CD4-positive, alpha-beta T cell (primary cell): Measurements from ENCODE around the gene NUDT14. TPM values are rescaled to one million over a fixed set of nuclear protein-coding genes. Genes with fewer than 3 reads are reported as not detected.

Source experiments
- ATAC-seq: fragments of 200-7000 bp; cut with Tn5 transposase; one replicate; pipeline ENCODE4 v1.10.0; 2022; ENCODE audit warnings: mild to moderate bottlenecking; ENCODE audit not compliant: poor library complexity
- CTCF ChIA-PET: fragments of 350-600 bp; sonication (Branson Sonifier 250); formaldehyde crosslinking; loops from one replicate; lab custom pipeline; 2021; ENCODE audit warnings: antibody characterized with exemption, inconsistent platforms; lab: Charles Lee
- POLR2A ChIA-PET: fragments of 350-600 bp; sonication (Branson Sonifier 250); formaldehyde crosslinking; loops from one replicate; lab custom pipeline; 2021; ENCODE audit warnings: antibody characterized with exemption, inconsistent platforms; lab: Charles Lee
- DNase-seq, 14 experiments: peaks; one replicate each; pipeline ENCODE4 v3.0.0-alpha.2; 2013 to 2020; ENCODE audit warnings: mixed read lengths in 2 of 14
- H3K27ac ChIP-seq, 2 donors: one replicate each; pipeline versions ENCODE4 v1.5.1 to v1.7.0; 2013; ENCODE audit warnings: low read length in 2 of 2, low read depth in 1 of 2, mild to moderate bottlenecking in 1 of 2
- H3K27me3 ChIP-seq, 2 experiments: 1 replicate in 1 of 2; 2 replicates in 1 of 2; pipeline versions ENCODE4 v1.6.1 to v1.7.0; 2013; ENCODE audit warnings: low read length in 2 of 2, control low read depth in 1 of 2, mild to moderate bottlenecking in 1 of 2, moderate library complexity in 1 of 2; ENCODE audit not compliant: insufficient read depth in 2 of 2, control insufficient read depth in 1 of 2
- H3K36me3 ChIP-seq: one replicate; pipeline ENCODE4 v1.6.1; 2013; ENCODE audit warnings: low read length, control low read depth; ENCODE audit not compliant: insufficient read depth
- H3K4me1 ChIP-seq: one replicate; pipeline ENCODE4 v1.6.1; 2013; ENCODE audit warnings: low read length, control low read depth; ENCODE audit not compliant: insufficient read depth
- H3K4me3 ChIP-seq: one replicate; pipeline ENCODE4 v1.5.1; 2013; ENCODE audit warnings: mild to moderate bottlenecking, low read length, moderate library complexity
- H3K9me3 ChIP-seq, 2 experiments: 1 replicate in 1 of 2; 2 replicates in 1 of 2; pipeline versions ENCODE4 v1.6.1 to v1.7.0; 2013; ENCODE audit warnings: low read length in 2 of 2, mild to moderate bottlenecking in 2 of 2, control low read depth in 1 of 2, moderate library complexity in 1 of 2; ENCODE audit not compliant: control insufficient read depth in 1 of 2, insufficient read depth in 1 of 2
- H3K27ac Mint-ChIP-seq: one replicate; pipeline ENCODE4 v1.8.0; 2020; ENCODE audit warnings: mixed read lengths
- H3K27me3 Mint-ChIP-seq: one replicate; pipeline ENCODE4 v1.8.0; 2021; ENCODE audit warnings: mixed read lengths
- H3K36me3 Mint-ChIP-seq: one replicate; pipeline ENCODE4 v1.8.0; 2021; ENCODE audit warnings: low read depth, mixed read lengths
- H3K4me1 Mint-ChIP-seq: one replicate; pipeline ENCODE4 v1.8.0; 2021; ENCODE audit warnings: low read depth, mixed read lengths
- H3K4me3 Mint-ChIP-seq: one replicate; pipeline ENCODE4 v1.8.0; 2020; ENCODE audit warnings: mild to moderate bottlenecking, mixed read lengths
- H3K9me3 Mint-ChIP-seq: one replicate; pipeline ENCODE4 v1.8.0; 2020; ENCODE audit warnings: mixed read lengths
- intact Hi-C, 2 experiments: fragments of 100-400 bp; cut with DNase I in 1 of 2; cut with micrococcal nuclease in 1 of 2; formaldehyde crosslinking; loops; one replicate each; pipeline versions ENCODE4 v1.15.1 to v1.9.0; 2023 to 2025; cut with DNase I, micrococcal nuclease
- microRNA-seq: library from miRNA; unstranded; fragments of <30 nt; microRNA quantifications from one replicate; pipeline ENCODE4 v1.2.0, GENCODE V29; 2021; ENCODE audit warnings: borderline microRNAs expressed, borderline replicate concordance
- total RNA-seq, 174 experiments: library from RNA in 2 of 174; stranded (reverse) in 2 of 174; gene quantifications; one replicate each; pipeline ENCODE4 v1.2.3 and lab custom pipeline; 2021 to 2026
- TF ChIP-seq, protein P1 (sequence below): fragments of 200-600 bp; IDR thresholded peaks from one replicate; pipeline ENCODE4 v1.8.0; 2022; ENCODE audit warnings: antibody characterized with exemption, mild to moderate bottlenecking

NUDT14 gene
- total RNA-seq, 2 experiments from 2014 or later: 9.0 to 9.2 TPM

DNA sequence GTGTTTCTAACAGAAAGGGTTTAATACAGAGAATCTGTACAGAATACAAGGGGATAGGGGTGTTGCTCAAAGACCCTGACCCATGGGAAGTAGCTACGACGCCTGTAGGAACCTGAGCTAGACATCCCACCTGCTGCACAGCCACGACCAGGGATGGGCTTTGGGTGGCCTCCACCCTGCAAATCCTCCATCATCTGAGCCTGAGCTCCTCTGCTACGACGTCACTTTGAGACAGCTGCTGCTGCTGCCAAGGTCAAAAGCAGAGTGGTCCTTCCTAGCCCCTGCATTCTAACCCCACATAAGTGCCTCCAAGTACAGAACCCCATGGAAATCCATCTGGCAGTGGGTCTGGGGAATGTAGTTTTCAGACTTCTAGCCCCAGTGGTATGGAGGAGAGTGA is 56.3 kb downstream of the NUDT14 start:
- Mint-ChIP-seq H3K9me3 (peaks cover 4% of the 10 kb centered on the region), H3K4me3 (no peak overlapping the region), H3K27me3 (peaks cover 51% of the 10 kb centered on the region), H3K4me1 (peaks cover 7% of the 10 kb centered on the region), H3K36me3 (no peaks in the 10 kb centered on the region), H3K27ac (no peak overlapping the region)
- TF ChIP-seq, protein P1, sequence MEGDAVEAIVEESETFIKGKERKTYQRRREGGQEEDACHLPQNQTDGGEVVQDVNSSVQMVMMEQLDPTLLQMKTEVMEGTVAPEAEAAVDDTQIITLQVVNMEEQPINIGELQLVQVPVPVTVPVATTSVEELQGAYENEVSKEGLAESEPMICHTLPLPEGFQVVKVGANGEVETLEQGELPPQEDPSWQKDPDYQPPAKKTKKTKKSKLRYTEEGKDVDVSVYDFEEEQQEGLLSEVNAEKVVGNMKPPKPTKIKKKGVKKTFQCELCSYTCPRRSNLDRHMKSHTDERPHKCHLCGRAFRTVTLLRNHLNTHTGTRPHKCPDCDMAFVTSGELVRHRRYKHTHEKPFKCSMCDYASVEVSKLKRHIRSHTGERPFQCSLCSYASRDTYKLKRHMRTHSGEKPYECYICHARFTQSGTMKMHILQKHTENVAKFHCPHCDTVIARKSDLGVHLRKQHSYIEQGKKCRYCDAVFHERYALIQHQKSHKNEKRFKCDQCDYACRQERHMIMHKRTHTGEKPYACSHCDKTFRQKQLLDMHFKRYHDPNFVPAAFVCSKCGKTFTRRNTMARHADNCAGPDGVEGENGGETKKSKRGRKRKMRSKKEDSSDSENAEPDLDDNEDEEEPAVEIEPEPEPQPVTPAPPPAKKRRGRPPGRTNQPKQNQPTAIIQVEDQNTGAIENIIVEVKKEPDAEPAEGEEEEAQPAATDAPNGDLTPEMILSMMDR: no peak
- no peaks in the 10 kb centered on the region for H3K36me3 ChIP-seq
- H3K27me3 ChIP-seq: peaks cover 0 to 6% of the 10 kb centered on the region in 2 experiments
- CTCF ChIA-PET: no interaction called here
- DNase-seq (no peak), ATAC-seq (no peak)
- intact Hi-C loops: no loop called here
- no peak overlapping the region for H3K27ac ChIP-seq
- H3K4me1 ChIP-seq: peaks cover 9% of the 10 kb centered on the region
- H3K4me3 ChIP-seq: no peak overlapping the region
- peaks cover 0 to 15% of the 10 kb centered on the region in 2 experiments for H3K9me3 ChIP-seq
- POLR2A ChIA-PET: no interaction called here

DNA sequence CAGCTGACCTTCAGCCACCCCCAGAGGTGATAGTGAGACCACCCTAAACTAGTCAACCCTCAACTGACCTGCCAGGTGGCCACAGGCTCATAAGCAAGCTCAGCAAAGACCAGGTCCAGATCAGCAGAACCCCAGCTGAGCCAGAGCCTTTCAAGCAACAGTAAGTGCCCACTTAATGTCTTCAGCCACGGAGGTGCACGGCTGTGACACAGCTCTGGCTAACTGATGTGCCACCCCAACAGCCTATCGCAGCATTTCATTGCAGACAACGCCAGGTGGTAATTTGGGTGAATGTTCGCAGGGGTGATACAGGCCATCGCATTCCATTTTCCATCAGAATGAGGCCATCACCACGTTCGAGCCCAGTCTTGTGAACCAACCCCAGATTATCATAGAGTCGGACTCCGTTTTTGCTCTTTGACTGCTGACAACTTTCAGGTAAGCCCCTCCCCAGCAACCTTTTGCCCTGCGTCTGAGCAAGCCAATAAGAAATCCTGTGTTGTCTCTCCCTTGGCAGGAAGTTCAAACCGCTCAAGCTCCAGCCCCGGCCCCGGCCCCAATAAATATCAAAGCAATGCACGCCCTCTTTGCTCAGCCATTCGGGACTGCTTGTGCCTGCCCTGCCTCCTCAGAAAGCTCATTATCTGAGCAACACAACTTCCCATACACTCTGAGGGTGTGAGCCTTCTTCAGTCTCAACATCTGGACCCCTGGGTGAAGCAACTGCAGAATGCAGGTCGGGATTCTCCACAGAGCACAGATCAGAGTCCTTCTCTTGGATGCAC is 56.9 kb downstream of the NUDT14 start:
- peaks cover 0 to 15% of the 10 kb centered on the region in 2 experiments for H3K9me3 ChIP-seq
- peaks cover 4% of the 10 kb centered on the region for H3K9me3 Mint-ChIP-seq
- no peaks in the 10 kb centered on the region for H3K36me3 ChIP-seq
- no peak overlapping the region for H3K4me3 ChIP-seq
- H3K4me3 Mint-ChIP-seq: no peak overlapping the region
- no peak overlapping the region for H3K27ac Mint-ChIP-seq
- ChIA-PET CTCF (no interaction called here), POLR2A (no interaction called here)
- peaks cover 9% of the 10 kb centered on the region for H3K4me1 ChIP-seq
- DNase-seq: no peak
- peaks cover 0 to 6% of the 10 kb centered on the region in 2 experiments for H3K27me3 ChIP-seq
- H3K27ac ChIP-seq: no peak overlapping the region
- peaks cover 7% of the 10 kb centered on the region for H3K4me1 Mint-ChIP-seq
- ATAC-seq: no peak
- TF ChIP-seq, protein P1: no peak
- H3K36me3 Mint-ChIP-seq: no peaks in the 10 kb centered on the region
- peaks cover 46% of the 10 kb centered on the region for H3K27me3 Mint-ChIP-seq
- intact Hi-C loops: no loop called here

DNA sequence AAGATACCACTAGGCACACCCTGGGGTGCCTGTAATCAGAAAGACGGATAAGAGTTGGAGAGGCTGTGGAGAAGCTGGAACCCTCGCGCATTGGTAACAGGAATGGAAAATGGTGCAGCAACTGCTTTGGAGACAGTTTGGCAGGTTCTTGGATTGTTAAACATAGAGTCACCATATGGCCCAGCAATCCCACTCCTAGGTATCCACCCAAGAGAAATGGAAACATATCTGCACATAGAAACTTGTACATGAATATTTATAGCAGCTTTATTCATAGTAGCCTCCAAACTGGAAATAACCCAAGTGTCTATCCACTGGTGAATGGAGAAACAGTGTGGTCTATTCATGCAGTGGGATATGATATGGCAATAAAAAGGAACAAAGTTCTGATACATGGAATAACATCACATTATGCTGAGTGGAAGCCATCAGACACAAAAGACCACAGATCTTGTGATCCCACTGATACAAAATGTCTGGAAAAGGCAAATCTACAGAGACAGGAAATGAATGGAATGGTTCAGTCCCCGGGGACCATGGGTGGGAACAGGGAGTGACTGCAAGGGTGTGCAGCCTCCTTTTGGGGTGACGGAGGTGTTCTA is 57.9 kb downstream of the NUDT14 start:
- no peak overlapping the region for H3K4me3 Mint-ChIP-seq
- peaks cover 0 to 15% of the 10 kb centered on the region in 2 experiments for H3K9me3 ChIP-seq
- H3K27ac Mint-ChIP-seq: no peak overlapping the region
- DNase-seq (no peak), ATAC-seq (no peak)
- ChIA-PET CTCF (no interaction called here), POLR2A (no interaction called here)
- no peak overlapping the region for H3K4me3 ChIP-seq
- no peaks in the 10 kb centered on the region for H3K36me3 ChIP-seq
- TF ChIP-seq, protein P1: no peak
- H3K27me3 Mint-ChIP-seq: peaks cover 48% of the 10 kb centered on the region
- peaks cover 4% of the 10 kb centered on the region for H3K9me3 Mint-ChIP-seq
- no peaks in the 10 kb centered on the region for H3K36me3 Mint-ChIP-seq
- peaks cover 0 to 7% of the 10 kb centered on the region in 2 experiments for H3K27me3 ChIP-seq
- H3K27ac ChIP-seq: no peak overlapping the region
- peaks cover 9% of the 10 kb centered on the region for H3K4me1 ChIP-seq
- intact Hi-C loops: no loop called here
- H3K4me1 Mint-ChIP-seq: peaks cover 7% of the 10 kb centered on the region

Small RNA genes within 50 kb of the gene (microRNA-seq; reads per million reads assigned to microRNA genes)
- gene MIR6765: not detected

Other genes starting within 250 kb of the NUDT14 start
- gene AHNAK2, start 202.9 kb downstream of the NUDT14 start, total RNA-seq: under 1 TPM in 1 of 2 experiments, not detected in 1; 0.05 TPM
- gene CLBA1, start 195.5 kb downstream of the NUDT14 start, total RNA-seq: 1 to 10 TPM; 1.7 to 1.8 TPM
- gene CDCA4, start 160.2 kb downstream of the NUDT14 start, total RNA-seq: 10 to 100 TPM; 17.7 to 18.8 TPM
- gene GPR132, start 115.9 kb downstream of the NUDT14 start, total RNA-seq: 10 to 100 TPM; 64.4 to 66.7 TPM
- gene JAG2, start 12.5 kb downstream of the NUDT14 start, total RNA-seq: 1 to 10 TPM in 1 of 2 experiments, under 1 TPM in 1; 0.66 to 1.3 TPM
- 10 to 100 TPM; 36.9 to 37.6 TPM for gene BTBD6, start 67.2 kb upstream of the NUDT14 start, total RNA-seq
- gene BRF1, start 119.7 kb upstream of the NUDT14 start, total RNA-seq: 10 to 100 TPM; 77.4 to 77.7 TPM
- gene PACS2, start 133.4 kb upstream of the NUDT14 start, total RNA-seq: 10 to 100 TPM; 57.7 to 61.5 TPM
- 1 to 10 TPM; 1.3 to 2.8 TPM for gene TEX22, start 217.2 kb upstream of the NUDT14 start, total RNA-seq
- 100 to 1,000 TPM; 107 to 113 TPM for gene MTA1, start 238.5 kb upstream of the NUDT14 start, total RNA-seq